K562 (cell line): ENCODE measurements around the gene TRIP6. TPM values are rescaled to one million over a fixed set of nuclear protein-coding genes. Genes with fewer than 3 reads are reported as not detected.

Experiments used
- ESRRA ChIP-seq: fragments of 450-650 bp; IDR thresholded peaks from 2 replicates; pipeline ENCODE4 v1.6.1; 2014; ENCODE audit warnings: low read depth, mild to moderate bottlenecking, moderate library complexity, borderline replicate concordance
- GTF2E2 ChIP-seq: fragments of 200-800 bp; sonication (Bioruptor generic); IDR thresholded peaks from 2 replicates; pipeline ENCODE4 v1.6.1; 2016; ENCODE audit warnings: missing genetic modification characterization, missing compliant biosample characterization
- HNRNPH1 ChIP-seq: fragments of 200-400 bp; formaldehyde crosslinking; optimal IDR thresholded peaks from 2 replicates; pipeline ENCODE3; 2017; ENCODE audit warnings: low read depth, mild to moderate bottlenecking, low read length, moderate library complexity
- MYC ChIP-seq, 2 experiments: fragments of 250-450 bp in 1 of 2; sonication (Bioruptor Pico) in 1 of 2; IDR thresholded peaks; 2 replicates each; pipeline versions ENCODE4 v1.5.1 to v1.6.1; 2012 to 2021; ENCODE audit warnings: low read depth in 2 of 2, borderline replicate concordance in 1 of 2, improper control_type of control experiment in 1 of 2, low read length in 1 of 2, mild to moderate bottlenecking in 1 of 2, moderate library complexity in 1 of 2
- POLR2AphosphoS2 ChIP-seq: IDR thresholded peaks from 2 replicates; pipeline ENCODE4 v1.6.1; 2012; ENCODE audit warnings: low read length, improper control_type of control experiment
- RHOXF2B ChIP-seq: fragments of 250-450 bp; sonication (Bioruptor Pico); conservative IDR thresholded peaks from 2 replicates; pipeline ENCODE4 v1.5.1; 2021
- SAFB2 ChIP-seq: fragments of 200-400 bp; formaldehyde crosslinking; IDR thresholded peaks from 2 replicates; pipeline ENCODE4 v1.6.1; 2018; ENCODE audit warnings: borderline replicate concordance, low read length, low read depth, moderate library complexity; ENCODE audit not compliant: severe bottlenecking
- TFAP4 ChIP-seq: sonication (generic); formaldehyde crosslinking; IDR thresholded peaks from 2 replicates; pipeline ENCODE4 v1.8.0; 2022; ENCODE audit warnings: missing genetic modification reagents, mild to moderate bottlenecking, moderate library complexity, borderline replicate concordance
- TGIF2 ChIP-seq: sonication (generic); formaldehyde crosslinking; IDR thresholded peaks from 2 replicates; pipeline ENCODE4 v1.8.1; 2022; ENCODE audit warnings: mild to moderate bottlenecking, missing genetic modification reagents, moderate library complexity
- ZBTB40 ChIP-seq, 2 experiments: fragments of 450-650 bp in 1 of 2; sonication (generic) in 1 of 2; formaldehyde crosslinking in 1 of 2; IDR thresholded peaks; 2 replicates each; pipeline versions ENCODE4 v1.7.1 to v1.9.0; 2016 to 2022; ENCODE audit warnings: inconsistent platforms in 1 of 2, mild to moderate bottlenecking in 1 of 2, missing genetic modification reagents in 1 of 2
- ZFX ChIP-seq: sonication (generic); formaldehyde crosslinking; IDR thresholded peaks from 2 replicates; pipeline ENCODE4 v1.8.0; 2022; ENCODE audit warnings: mild to moderate bottlenecking, missing genetic modification reagents, moderate library complexity
- ZNF174 ChIP-seq: fragments of 250-450 bp; sonication (Bioruptor Pico); IDR thresholded peaks from 2 replicates; pipeline ENCODE4 v1.4.0; 2020; ENCODE audit warnings: mild to moderate bottlenecking
- ZNF589 ChIP-seq: fragments of 200-800 bp; sonication (Bioruptor generic); IDR thresholded peaks from 2 replicates; pipeline ENCODE4 v1.6.1; 2016; ENCODE audit warnings: low read depth, missing genetic modification characterization, missing compliant biosample characterization
- polyA plus RNA-seq, 8 experiments: library from polyadenylated mRNA; depleted of rRNA in 4 of 8; stranded (reverse) in 5 of 8; unstranded in 3 of 8; fragments of >200 nt; fragmentation: Nextera tagmentation in 2 of 8; fragmentation: Illumina TruSeq in 1 of 8; extraction: Ambion mirVana in 2 of 8; extraction: Trizol in 1 of 8; gene quantifications; 2 replicates each; pipeline versions ENCODE4 v1.2.1 to v1.2.3, GENCODE V29; 2011 to 2014; ENCODE audit warnings: inconsistent platforms in 1 of 8, missing spikeins in 1 of 8
- total RNA-seq, 7 experiments: library from RNA; depleted of rRNA in 6 of 7; stranded (reverse); fragments of >200 nt in 6 of 7; fragmentation: Illumina TruSeq in 2 of 7; extraction: Trizol in 2 of 7; gene quantifications; 2 replicates each; pipeline versions ENCODE4 v1.2.1 to v1.2.3, GENCODE V29; 2011 to 2021; ENCODE audit warnings: low replicate concordance in 1 of 7
- TF ChIP-seq, protein P1 (sequence below), 2 experiments: fragments of 450-650 bp; conservative IDR thresholded peaks; 2 replicates each; pipeline ENCODE4 v1.6.1; 2017; ENCODE audit warnings: mild to moderate bottlenecking in 2 of 2, moderate library complexity in 2 of 2

Gene TRIP6
- total and polyA plus RNA-seq, 9 of the 15 experiments (the other 6 are each of a cell fraction or from before 2014, with no cell fraction given): 5.9 to 141 (median 54.0) TPM

DNA sequence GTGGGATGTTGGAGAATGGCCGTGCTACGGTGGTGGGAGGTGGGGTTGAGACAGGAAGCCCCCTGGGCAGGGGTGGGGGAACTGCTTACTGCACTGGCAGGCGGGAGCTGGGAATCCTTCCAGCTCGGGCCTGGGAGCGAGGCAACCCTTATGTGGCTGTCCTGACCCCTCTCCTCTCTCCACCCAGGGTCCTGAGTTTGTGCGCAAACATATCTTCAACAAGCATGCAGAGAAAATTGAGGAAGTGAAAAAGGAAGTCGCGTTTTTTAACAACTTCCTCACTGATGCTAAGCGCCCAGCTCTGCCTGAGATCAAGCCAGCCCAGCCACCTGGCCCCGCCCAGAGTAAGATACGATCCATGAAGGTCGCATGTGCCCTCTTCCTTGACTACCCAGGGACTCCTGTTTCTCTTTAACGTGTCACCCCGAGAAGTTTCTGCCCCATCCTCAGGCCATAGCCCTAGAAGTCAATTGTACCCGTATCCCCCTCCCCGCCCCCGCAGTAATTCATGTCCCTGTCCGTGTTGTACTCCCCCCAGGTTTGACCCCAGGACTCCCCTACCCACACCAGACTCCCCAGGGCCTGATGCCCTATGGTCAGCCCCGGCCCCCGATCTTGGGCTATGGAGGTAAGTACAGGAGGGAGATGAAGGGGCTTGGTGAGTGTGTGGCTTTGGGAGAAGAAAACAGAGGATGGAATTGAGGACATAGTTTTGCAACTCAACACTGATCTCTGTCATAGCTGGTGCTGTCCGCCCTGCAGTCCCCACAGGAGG lies 20.5 kb downstream of the TRIP6 start (continued):
- TF ChIP-seq ZBTB40 (IDR thresholded peaks at IDR 0.05): peak; percentile 74
- no peak for TF ChIP-seq ZBTB40 (CRISPR knock-in tag; IDR thresholded peaks at IDR 0.05)
- TF ChIP-seq TFAP4 (CRISPR knock-in tag): 0 out of 2 replicates have a peak, but pooled peaks have one; percentile 20
- TF ChIP-seq RHOXF2B (CRISPR knock-in tag): no peak
- no peak for TF ChIP-seq TGIF2 (CRISPR knock-in tag)
- peak; percentile 82 for TF ChIP-seq MYC (IDR thresholded peaks at IDR 0.05; ENCODE audit: low read depth, low read length)
- TF ChIP-seq MYC (CRISPR knock-in tag; IDR thresholded peaks at IDR 0.05; ENCODE audit: borderline replicate concordance, low read depth): no peak
- 0 out of 2 replicates have a peak, but pooled peaks have one; percentile 64 for TF ChIP-seq POLR2AphosphoS2
- TF ChIP-seq ESRRA: peak; percentile 68; the same call in 1 of the 2 replicates
- no peak for TF ChIP-seq SAFB2
- TF ChIP-seq ZFX (CRISPR knock-in tag): no peak
- TF ChIP-seq, protein P1, sequence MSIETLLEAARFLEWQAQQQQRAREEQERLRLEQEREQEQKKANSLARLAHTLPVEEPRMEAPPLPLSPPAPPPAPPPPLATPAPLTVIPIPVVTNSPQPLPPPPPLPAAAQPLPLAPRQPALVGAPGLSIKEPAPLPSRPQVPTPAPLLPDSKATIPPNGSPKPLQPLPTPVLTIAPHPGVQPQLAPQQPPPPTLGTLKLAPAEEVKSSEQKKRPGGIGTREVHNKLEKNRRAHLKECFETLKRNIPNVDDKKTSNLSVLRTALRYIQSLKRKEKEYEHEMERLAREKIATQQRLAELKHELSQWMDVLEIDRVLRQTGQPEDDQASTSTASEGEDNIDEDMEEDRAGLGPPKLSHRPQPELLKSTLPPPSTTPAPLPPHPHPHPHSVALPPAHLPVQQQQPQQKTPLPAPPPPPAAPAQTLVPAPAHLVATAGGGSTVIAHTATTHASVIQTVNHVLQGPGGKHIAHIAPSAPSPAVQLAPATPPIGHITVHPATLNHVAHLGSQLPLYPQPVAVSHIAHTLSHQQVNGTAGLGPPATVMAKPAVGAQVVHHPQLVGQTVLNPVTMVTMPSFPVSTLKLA (conservative IDR thresholded peaks at IDR 0.05): peak; percentile 24 to 72; a peak in 2 of 4 replicates
- TF ChIP-seq HNRNPH1: no peak
- no peak for TF ChIP-seq ZNF174 (CRISPR knock-in tag)
- TF ChIP-seq ZNF589 (CRISPR knock-in tag): no peak
- TF ChIP-seq GTF2E2: no peak
